T-helper 1 cell treated with Interleukin-12 subunit alpha and Interleukin-12 subunit beta and Interleukin-4 antibody, amounts not matched to agents 30 μg/mL and 1 μg/mL, for 36 hours (primary cell): ENCODE results near the gene C1RL.

Experiments
- H3K27ac Mint-ChIP-seq: one replicate; pipeline ENCODE4 v1.8.0; 2021; ENCODE audit warnings: mild to moderate bottlenecking, mixed read lengths
- H3K27me3 Mint-ChIP-seq: one replicate; pipeline ENCODE4 v1.8.0; 2021; ENCODE audit warnings: low read depth, mixed read lengths
- H3K36me3 Mint-ChIP-seq: one replicate; pipeline ENCODE4 v1.8.0; 2021; ENCODE audit warnings: low read depth, mixed read lengths
- H3K4me1 Mint-ChIP-seq: one replicate; pipeline ENCODE4 v1.8.0; 2021; ENCODE audit warnings: low read depth, mixed read lengths
- H3K4me3 Mint-ChIP-seq: one replicate; pipeline ENCODE4 v1.8.0; 2021; ENCODE audit warnings: mild to moderate bottlenecking, moderate library complexity, mixed read lengths
- H3K9me3 Mint-ChIP-seq: one replicate; pipeline ENCODE4 v1.8.0; 2021; ENCODE audit warnings: mixed read lengths

Gene C1RL

DNA sequence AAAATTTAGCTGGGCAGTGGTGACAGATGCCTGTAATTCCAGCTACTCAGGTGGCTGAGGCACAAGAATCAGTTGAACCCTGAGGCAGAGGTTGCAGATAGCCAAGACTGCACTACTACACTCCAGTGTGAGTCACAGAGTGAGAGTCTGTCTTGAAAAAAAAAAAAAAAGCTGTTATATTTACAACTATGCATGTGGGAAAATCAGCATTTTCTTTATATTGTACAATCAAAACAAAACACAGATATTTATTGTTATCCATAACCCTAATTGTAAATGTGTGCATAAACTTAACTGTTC, 29.2 kb downstream of the C1RL start:
- no peak overlapping the region for H3K27ac Mint-ChIP-seq

DNA sequence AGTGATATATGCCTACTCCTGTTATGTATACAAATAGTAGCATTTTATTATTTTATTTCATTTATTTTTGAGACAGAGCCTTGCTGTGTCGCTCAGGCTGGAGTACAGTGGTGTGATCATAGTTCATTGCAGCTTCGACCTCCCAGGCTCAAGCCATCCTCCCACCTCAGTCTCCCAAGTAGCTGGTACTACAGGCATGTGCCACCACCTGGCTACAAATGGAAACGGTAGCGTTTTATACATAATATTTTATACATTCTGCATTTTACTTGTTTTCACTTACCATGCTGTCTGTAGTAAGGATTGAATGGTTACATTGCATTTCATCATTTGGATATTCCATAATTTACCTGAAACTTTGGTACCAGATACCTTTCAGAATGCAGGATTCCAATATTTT, 30.9 kb downstream of the C1RL start:
- Mint-ChIP-seq H3K9me3 (peaks cover 3% of the 10 kb centered on the region), H3K4me3 (no peak overlapping the region), H3K36me3 (peaks cover 2% of the 10 kb centered on the region), H3K27ac (no peak overlapping the region), H3K27me3 (peaks cover 17% of the 10 kb centered on the region), H3K4me1 (peaks cover 7% of the 10 kb centered on the region)

More for the DNA sequence above, 29.2 kb downstream of the C1RL start:
- peaks cover 5% of the 10 kb centered on the region for H3K4me1 Mint-ChIP-seq
- peaks cover 5% of the 10 kb centered on the region for H3K36me3 Mint-ChIP-seq
- H3K4me3 Mint-ChIP-seq: no peak overlapping the region
- peaks cover 11% of the 10 kb centered on the region for H3K27me3 Mint-ChIP-seq
- peaks cover 6% of the 10 kb centered on the region for H3K9me3 Mint-ChIP-seq

DNA sequence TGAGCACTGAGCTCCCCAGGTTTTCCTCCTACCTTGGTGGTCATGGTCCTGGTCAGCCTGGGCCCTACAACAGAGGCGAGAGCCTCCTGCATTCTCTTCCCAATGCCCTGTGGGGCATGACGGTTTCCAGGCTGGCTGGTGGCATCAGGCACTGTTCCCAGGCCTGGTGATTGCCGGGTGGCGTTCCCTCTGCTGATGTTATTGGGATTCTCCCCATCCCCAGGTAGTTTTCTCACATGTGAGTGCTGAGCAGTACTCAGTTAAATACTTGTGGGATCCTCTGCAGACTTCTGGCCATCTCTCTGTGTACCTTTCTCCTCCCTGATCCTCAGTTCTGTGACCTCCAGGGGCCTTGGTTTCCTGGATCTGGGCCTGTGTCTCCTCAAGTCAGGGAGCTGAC, 32.5 kb downstream of the C1RL start:
- H3K4me1 Mint-ChIP-seq: peaks cover 7% of the 10 kb centered on the region
- H3K36me3 Mint-ChIP-seq: no peaks in the 10 kb centered on the region
- no peak overlapping the region for H3K27ac Mint-ChIP-seq
- no peaks in the 10 kb centered on the region for H3K9me3 Mint-ChIP-seq
- no peak overlapping the region for H3K4me3 Mint-ChIP-seq
- H3K27me3 Mint-ChIP-seq: peaks cover 30% of the 10 kb centered on the region

GRCh38 chr12:7075939-7076338, 33.1 kb downstream of the C1RL start:
- no peaks in the 10 kb centered on the region for H3K36me3 Mint-ChIP-seq
- H3K9me3 Mint-ChIP-seq: no peaks in the 10 kb centered on the region
- H3K27ac Mint-ChIP-seq: no peak overlapping the region

GRCh38 chr12:7075518-7075917, 33.5 kb downstream of the C1RL start:
- Mint-ChIP-seq H3K4me3 (no peak overlapping the region), H3K36me3 (no peaks in the 10 kb centered on the region), H3K4me1 (peaks cover 7% of the 10 kb centered on the region), H3K27me3 (peaks cover 36% of the 10 kb centered on the region), H3K27ac (peak overlapping the region; percentile 71), H3K9me3 (no peaks in the 10 kb centered on the region)

More at GRCh38 chr12:7075939-7076338, 33.1 kb downstream of the C1RL start:
- Mint-ChIP-seq H3K27me3 (peaks cover 32% of the 10 kb centered on the region), H3K4me1 (peaks cover 7% of the 10 kb centered on the region), H3K4me3 (no peak overlapping the region)

- Mint-ChIP-seq H3K27ac (no peak overlapping the region), H3K9me3 (no peaks in the 10 kb centered on the region), H3K27me3 (peaks cover 39% of the 10 kb centered on the region), H3K4me1 (peaks cover 7% of the 10 kb centered on the region), H3K36me3 (no peaks in the 10 kb centered on the region), H3K4me3 (no peak overlapping the region)
These were observed 35.1 kb downstream of the C1RL start for GRCh38 chr12:7073946-7074345.

GRCh38 chr12:7072554-7072953, 36.5 kb downstream of the C1RL start:
- Mint-ChIP-seq H3K27me3 (peaks cover 40% of the 10 kb centered on the region), H3K27ac (no peak overlapping the region), H3K4me1 (peaks cover 7% of the 10 kb centered on the region), H3K9me3 (no peaks in the 10 kb centered on the region), H3K36me3 (no peaks in the 10 kb centered on the region), H3K4me3 (no peak overlapping the region)

DNA sequence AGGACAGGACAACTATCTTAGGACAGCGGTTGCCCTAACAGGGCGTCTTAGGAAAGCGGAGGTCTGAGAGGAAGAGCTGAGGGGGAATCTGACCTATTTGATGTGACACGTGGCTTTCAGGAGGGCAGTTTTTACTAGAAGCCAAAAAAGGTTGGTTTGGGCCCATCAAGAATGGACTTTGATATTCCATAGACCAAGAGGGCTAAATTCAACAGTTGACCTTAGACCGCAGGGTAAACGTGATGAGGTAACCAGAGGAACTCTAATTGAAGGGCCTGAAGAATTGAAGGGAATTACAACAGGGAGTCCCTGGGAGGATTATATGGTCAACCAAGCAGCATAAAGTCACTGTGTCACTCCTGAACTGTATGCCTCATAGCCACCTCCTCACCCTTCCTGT, 37.0 kb downstream of the C1RL start:
- no peaks in the 10 kb centered on the region for H3K9me3 Mint-ChIP-seq
- peaks cover 43% of the 10 kb centered on the region for H3K27me3 Mint-ChIP-seq
- H3K4me1 Mint-ChIP-seq: peaks cover 7% of the 10 kb centered on the region
- no peaks in the 10 kb centered on the region for H3K36me3 Mint-ChIP-seq
- H3K4me3 Mint-ChIP-seq: no peak overlapping the region
- H3K27ac Mint-ChIP-seq: no peak overlapping the region

- H3K9me3 Mint-ChIP-seq: no peaks in the 10 kb centered on the region
- peaks cover 46% of the 10 kb centered on the region for H3K27me3 Mint-ChIP-seq
- H3K27ac Mint-ChIP-seq: no peak overlapping the region
- no peak overlapping the region for H3K4me3 Mint-ChIP-seq
- peaks cover 2% of the 10 kb centered on the region for H3K4me1 Mint-ChIP-seq
- no peaks in the 10 kb centered on the region for H3K36me3 Mint-ChIP-seq
These were observed 39.6 kb downstream of the C1RL start for GRCh38 chr12:7069386-7069785.

DNA sequence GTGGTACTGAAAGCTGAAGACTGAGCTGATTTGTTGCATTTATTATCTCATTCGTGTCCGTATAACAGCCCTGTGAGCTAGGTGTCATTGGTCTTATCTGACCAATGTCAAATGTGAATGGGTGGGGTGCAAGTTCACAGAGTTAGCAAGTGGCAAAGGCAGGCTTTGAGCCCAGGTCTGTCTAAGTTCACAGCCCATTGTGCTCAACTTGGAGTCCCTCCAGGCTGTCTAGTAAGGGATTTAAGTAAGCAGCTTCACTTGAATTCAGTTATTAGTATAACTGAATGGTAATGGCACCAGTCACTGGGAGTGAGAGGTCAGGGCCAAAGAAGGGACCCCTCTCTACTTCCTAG, 40.0 kb downstream of the C1RL start:
- no peak overlapping the region for H3K27ac Mint-ChIP-seq
- H3K4me1 Mint-ChIP-seq: peaks cover 2% of the 10 kb centered on the region
- H3K27me3 Mint-ChIP-seq: peaks cover 47% of the 10 kb centered on the region
- no peaks in the 10 kb centered on the region for H3K36me3 Mint-ChIP-seq
- no peaks in the 10 kb centered on the region for H3K9me3 Mint-ChIP-seq
- H3K4me3 Mint-ChIP-seq: no peak overlapping the region

GRCh38 chr12:7068240-7068993, 40.6 kb downstream of the C1RL start:
- no peak overlapping the region for H3K4me3 Mint-ChIP-seq
- no peak overlapping the region for H3K27ac Mint-ChIP-seq
- H3K36me3 Mint-ChIP-seq: no peaks in the 10 kb centered on the region
- H3K4me1 Mint-ChIP-seq: no peaks in the 10 kb centered on the region
- peaks cover 45% of the 10 kb centered on the region for H3K27me3 Mint-ChIP-seq
- H3K9me3 Mint-ChIP-seq: no peaks in the 10 kb centered on the region

DNA sequence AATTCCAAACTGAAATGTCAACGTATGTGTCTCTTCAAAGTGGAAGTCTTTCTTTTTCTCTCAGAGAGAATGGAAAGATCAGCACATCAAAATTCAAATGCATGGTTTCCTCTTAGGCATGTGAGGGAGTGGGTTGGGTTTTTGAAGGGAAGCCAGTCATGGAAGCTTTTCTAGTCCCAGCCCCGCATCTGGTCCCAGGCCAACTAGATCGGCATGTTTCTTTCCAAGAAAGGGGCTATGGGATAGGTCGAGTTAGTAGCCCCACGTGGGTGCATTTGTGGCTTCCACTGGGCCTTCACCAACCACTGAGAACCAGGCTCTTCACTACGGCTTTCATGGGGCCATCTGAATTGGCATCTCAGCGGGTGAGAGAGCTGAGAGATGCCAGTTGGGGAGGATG, 41.9 kb downstream of the C1RL start:
- no peaks in the 10 kb centered on the region for H3K36me3 Mint-ChIP-seq
- H3K4me1 Mint-ChIP-seq: no peaks in the 10 kb centered on the region
- peaks cover 36% of the 10 kb centered on the region for H3K27me3 Mint-ChIP-seq
- H3K27ac Mint-ChIP-seq: no peak overlapping the region
- H3K9me3 Mint-ChIP-seq: no peaks in the 10 kb centered on the region
- H3K4me3 Mint-ChIP-seq: no peak overlapping the region

GRCh38 chr12:7066596-7066995, 42.4 kb downstream of the C1RL start:
- Mint-ChIP-seq H3K4me1 (no peaks in the 10 kb centered on the region), H3K9me3 (no peaks in the 10 kb centered on the region), H3K27me3 (peaks cover 31% of the 10 kb centered on the region), H3K36me3 (no peaks in the 10 kb centered on the region), H3K27ac (no peak overlapping the region), H3K4me3 (no peak overlapping the region)

- Mint-ChIP-seq H3K27ac (no peak overlapping the region), H3K4me3 (no peak overlapping the region), H3K36me3 (no peaks in the 10 kb centered on the region), H3K9me3 (no peaks in the 10 kb centered on the region), H3K27me3 (peaks cover 26% of the 10 kb centered on the region), H3K4me1 (no peaks in the 10 kb centered on the region)
These were observed 43.9 kb downstream of the C1RL start for GRCh38 chr12:7065073-7065623.

DNA sequence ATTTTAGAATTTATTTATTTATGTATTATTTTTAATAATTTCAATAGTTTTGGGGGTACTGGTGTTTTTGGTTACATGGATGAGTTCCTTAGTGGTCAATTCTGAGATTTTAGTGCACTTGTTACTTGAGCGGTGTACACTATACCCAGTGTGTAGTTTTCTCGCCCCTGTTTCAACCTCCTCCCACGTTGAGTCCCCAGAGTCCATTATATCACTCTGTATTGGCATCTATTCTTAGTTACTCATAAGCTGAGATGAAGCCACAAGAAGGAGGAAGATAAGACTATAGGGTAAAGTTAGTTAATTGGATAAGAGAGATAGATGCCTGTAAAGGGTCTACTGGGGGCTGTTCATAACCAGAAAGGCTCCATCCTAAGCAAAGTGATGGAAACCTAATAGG, 44.5 kb downstream of the C1RL start:
- Mint-ChIP-seq H3K27me3 (peaks cover 30% of the 10 kb centered on the region), H3K36me3 (no peaks in the 10 kb centered on the region), H3K9me3 (no peaks in the 10 kb centered on the region), H3K4me3 (no peak overlapping the region), H3K4me1 (no peaks in the 10 kb centered on the region), H3K27ac (no peak overlapping the region)

- Mint-ChIP-seq H3K36me3 (no peaks in the 10 kb centered on the region), H3K4me1 (no peaks in the 10 kb centered on the region), H3K4me3 (no peak overlapping the region), H3K9me3 (no peaks in the 10 kb centered on the region), H3K27ac (no peak overlapping the region), H3K27me3 (peaks cover 23% of the 10 kb centered on the region)
These were observed 47.4 kb downstream of the C1RL start for GRCh38 chr12:7061596-7061995.
